NCI-H82 treated with DMSO at 0.1 percent for 48 hours (cell line): Measurements from ENCODE around the gene ANKS6.

Experiments used
- DNase-seq: peaks from one replicate; lab custom pipeline; 2025; ENCODE audit not compliant: unreplicated experiment; lab: John Stamatoyannopoulos, UW

ANKS6 gene

GRCh38 chr9:98796364-98797101 lies at the start of gene ANKS6:
Gene ANKS6, minus strand, starts transcription at chr9:98796555. Its CDS starts 64 bp downstream, at chr9:98796491.
- peak; percentile 30 for DNase-seq

DNA sequence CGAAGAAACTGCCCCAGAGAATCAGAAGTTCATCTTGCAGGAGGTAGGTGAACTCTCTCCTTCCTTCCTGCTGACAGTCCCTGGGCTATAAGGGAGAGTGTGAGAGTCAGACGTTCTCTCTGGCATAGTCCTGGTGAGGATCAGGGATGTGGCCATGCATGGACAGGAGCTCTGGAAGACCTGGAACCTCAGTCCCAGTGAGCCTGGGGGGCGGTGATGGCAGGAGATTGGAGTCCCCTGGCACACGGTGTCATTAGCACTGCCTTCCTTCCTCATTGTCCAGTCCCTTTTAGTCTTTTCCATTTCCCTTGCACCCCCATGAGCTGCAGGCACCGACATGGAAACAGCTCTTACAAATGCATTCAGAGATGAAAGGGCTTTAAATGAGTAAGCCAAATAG lies 49.7 kb upstream of the ANKS6 start:
- DNase-seq = no peak

DNA sequence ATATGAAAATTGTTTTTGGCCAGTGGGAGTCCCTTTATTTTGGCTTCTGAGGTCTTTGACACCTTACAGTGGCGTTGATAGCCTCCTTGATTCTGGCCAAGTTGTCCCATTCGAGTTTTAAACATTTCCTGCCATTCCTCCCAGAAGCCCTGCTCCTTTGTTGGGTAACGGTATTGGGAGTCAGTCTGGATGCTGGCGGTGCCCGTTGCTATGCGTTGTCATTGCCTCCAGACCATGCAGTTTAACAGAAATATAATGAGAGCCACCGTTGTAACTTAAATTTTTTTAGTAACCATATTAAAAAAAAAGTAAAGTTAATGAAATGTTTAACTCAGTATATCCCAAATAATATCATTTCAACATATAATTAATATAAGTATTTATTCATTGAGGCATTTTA lies 46.2 kb upstream of the ANKS6 start:
- DNase-seq = no peak

DNA sequence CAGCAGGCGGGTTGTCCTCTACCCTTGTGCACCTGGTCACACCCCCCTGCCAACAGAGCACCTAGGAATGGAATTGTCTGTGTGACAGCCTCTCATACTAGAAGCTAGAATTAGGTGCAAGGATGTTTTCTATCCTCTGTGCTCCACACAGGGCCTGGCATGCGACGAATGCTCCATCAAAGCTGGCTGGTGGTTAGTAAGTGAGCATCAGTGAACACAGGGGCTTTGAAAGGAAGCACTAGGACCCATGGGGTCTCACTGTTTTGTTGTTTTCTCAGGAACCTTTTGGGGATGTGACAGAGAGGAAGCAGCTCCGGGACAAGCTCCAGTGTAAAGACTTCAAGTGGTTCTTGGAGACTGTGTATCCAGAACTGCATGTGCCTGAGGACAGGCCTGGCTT lies 43.4 kb upstream of the ANKS6 start:
- DNase-seq = no peak

- no peak for DNase-seq
These were observed 42.7 kb upstream of the ANKS6 start for GRCh38 chr9:98838868-98839565.

GRCh38 chr9:98838155-98838867 lies 42.0 kb upstream of the ANKS6 start:
- DNase-seq = no peak

DNA sequence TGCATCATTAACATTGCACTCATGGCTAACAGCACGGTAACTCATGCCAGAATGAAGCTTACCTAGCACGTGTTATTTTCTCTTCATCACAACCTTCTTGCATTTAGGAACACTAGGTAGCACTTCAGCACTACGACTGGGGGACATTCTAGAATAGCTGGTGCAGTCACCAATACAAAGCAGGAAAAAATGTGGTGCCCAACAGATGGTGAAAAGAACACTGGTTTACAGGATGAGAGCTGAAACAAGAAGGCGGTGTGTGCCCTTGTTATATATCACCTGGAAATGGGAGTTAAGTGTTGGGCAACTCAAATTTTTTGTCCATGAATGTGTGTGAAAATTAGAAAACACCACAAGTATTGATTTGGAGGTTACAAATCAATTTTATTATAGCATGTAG lies 41.2 kb upstream of the ANKS6 start:
- DNase-seq = no peak

- no peak for DNase-seq
These were observed 39.9 kb upstream of the ANKS6 start for GRCh38 chr9:98836206-98836605.

- DNase-seq = no peak
These were observed 38.0 kb upstream of the ANKS6 start for GRCh38 chr9:98834386-98834785.

DNA sequence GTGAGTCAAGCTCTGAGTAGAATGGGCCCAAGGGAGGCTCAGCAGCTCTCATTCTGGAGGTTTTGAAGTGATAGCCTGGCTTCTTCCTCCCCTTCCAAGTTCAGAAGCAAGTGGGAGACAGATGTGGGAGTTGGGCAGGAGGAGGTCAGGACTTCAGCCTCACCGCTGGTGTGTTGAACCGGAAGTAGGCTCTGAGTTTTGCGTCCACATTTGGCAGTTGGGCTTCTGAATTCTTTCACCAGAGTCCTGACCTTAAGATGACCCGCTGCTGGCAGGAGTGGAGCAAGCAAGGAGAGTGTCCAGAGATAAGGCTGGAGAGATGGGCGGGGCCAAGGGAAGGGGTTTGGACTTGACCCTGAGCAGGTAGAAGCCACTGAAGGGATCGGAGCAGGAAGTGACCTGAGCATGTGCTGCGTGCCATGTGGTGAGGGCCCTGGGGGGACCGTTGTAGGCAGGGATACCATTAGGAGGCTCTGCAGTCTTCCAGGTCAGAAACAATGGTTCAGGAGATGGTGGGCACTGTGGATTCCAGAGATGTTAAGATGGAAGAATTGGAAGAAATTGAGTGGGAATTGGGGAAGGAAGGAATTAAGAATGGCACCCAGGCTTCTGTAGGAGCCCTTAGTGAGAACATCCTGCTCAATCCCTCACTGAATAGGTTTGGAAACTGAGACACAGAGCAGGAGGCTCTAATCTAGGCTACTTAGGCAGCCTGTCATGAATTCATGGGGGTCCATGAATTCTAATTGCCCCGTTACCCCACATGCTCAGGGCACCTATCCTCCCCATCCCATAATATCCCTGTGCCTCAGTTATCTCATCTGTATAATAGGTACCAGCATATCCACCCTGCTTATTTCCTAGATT lies 37.0 kb upstream of the ANKS6 start:
- no peak for DNase-seq

GRCh38 chr9:98832768-98833089 lies 36.4 kb upstream of the ANKS6 start:
- no peak for DNase-seq

DNA sequence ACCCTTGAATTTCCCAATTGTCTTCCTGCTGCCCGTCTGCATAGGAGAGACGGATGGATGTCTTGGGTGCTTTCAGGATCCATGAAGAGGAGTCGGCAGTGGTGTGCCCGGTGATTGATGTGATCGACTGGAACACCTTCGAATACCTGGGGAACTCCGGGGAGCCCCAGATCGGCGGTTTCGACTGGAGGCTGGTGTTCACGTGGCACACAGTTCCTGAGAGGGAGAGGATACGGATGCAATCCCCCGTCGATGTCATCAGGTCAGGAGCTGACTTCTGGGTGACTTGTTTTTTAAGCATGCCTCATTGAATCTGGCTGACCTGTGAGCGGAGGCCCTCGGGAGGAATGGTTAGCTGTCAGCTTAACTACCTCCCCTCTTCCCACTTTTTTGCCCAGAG lies 35.3 kb upstream of the ANKS6 start:
- DNase-seq = no peak

DNA sequence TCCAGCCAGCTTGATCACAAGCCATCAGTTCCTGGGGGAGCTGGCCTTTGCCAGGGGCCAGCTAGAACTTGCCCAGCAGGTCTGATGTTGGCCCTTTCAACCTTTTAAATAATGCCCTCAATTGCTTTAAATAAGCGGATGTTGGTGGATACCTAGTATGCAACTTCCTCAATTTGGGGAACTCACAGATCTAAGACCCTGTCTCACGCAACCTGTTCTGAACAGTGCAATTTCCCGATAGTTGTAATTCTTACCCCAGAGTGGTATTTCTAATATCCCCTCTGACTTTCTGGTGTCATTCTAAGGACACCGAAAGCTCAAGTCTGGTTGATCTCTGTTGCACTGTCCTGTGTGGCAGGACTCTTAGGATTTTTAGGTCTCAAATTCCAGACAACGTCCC lies 34.2 kb upstream of the ANKS6 start:
- no peak for DNase-seq

- no peak for DNase-seq
These were observed 33.4 kb upstream of the ANKS6 start for GRCh38 chr9:98829766-98830165.

GRCh38 chr9:98826716-98827115 lies 30.4 kb upstream of the ANKS6 start:
- no peak for DNase-seq

GRCh38 chr9:98825414-98825813 lies 29.1 kb upstream of the ANKS6 start:
- no peak for DNase-seq

GRCh38 chr9:98823666-98824334 lies 27.4 kb upstream of the ANKS6 start:
- no peak for DNase-seq

- DNase-seq = no peak
These were observed 26.3 kb upstream of the ANKS6 start for GRCh38 chr9:98822661-98823060.

GRCh38 chr9:98821831-98822230 lies 25.5 kb upstream of the ANKS6 start:
- DNase-seq = no peak

DNA sequence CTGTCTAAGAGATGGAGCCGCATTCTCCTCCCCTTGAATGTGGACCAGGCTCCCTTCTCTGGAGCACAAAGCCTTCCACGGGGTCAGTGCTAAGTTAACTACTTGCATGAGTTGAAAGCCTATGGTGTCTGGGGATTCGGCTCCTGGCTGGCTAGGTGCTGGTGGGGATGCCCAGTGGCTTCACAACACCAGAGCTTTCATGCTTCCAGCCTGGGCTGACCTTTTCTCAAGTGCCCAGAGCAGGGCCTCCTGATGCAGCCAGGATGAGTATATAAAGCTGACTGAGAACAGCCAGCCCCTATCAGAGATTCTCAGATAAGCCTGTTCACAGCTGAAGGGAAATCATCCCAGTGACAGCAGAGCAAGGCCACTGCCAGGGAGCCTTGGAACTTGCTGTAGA lies 22.9 kb upstream of the ANKS6 start:
- no peak for DNase-seq

GRCh38 chr9:98818764-98819163 lies 22.4 kb upstream of the ANKS6 start:
- DNase-seq = no peak
